AG04450 (cell line): ENCODE data around the gene URM1. TPM values are rescaled to one million over a fixed set of nuclear protein-coding genes. Genes with fewer than 3 reads are reported as not detected.

Experiments used
- CTCF ChIA-PET: fragments of 300-600, 350-600 bp; formaldehyde crosslinking; extraction: SDS; loops from one replicate; lab custom pipeline; 2022; ENCODE audit warnings: antibody characterized with exemption, inconsistent platforms; lab: Charles Lee
- POLR2A ChIA-PET: fragments of 350-600 bp; formaldehyde crosslinking; extraction: SDS; loops from one replicate; lab custom pipeline; 2021; ENCODE audit warnings: antibody characterized with exemption, inconsistent platforms; lab: Yijun Ruan, JAX
- DNase-seq: peaks from one replicate; pipeline ENCODE4 v3.0.0-alpha.2; 2011; ENCODE audit warnings: low read depth, low spot score
- H3K27ac ChIP-seq: one replicate; pipeline ENCODE4 v1.5.1; 2012; ENCODE audit warnings: low read depth, low read length, control low read depth
- H3K27me3 ChIP-seq: one replicate; pipeline ENCODE4 v1.6.0; 2012; ENCODE audit warnings: low read length; ENCODE audit not compliant: control insufficient read depth, insufficient read depth
- H3K4me3 ChIP-seq: 2 replicates; pipeline ENCODE4 v1.5.1; 2011; ENCODE audit warnings: mild to moderate bottlenecking, low read depth, low read length, control low read depth
- H3K9me3 ChIP-seq: 2 replicates; pipeline ENCODE4 v1.5.1; 2012; ENCODE audit warnings: low read length; ENCODE audit not compliant: control insufficient read depth, insufficient read depth
- polyA plus RNA-seq: library from polyadenylated mRNA; depleted of rRNA; stranded (reverse); fragments of >200 nt; gene quantifications from 2 replicates; pipeline ENCODE4 v1.2.3, GENCODE V29; 2011
- TF ChIP-seq, protein P1 (sequence below): IDR thresholded peaks from 2 replicates; pipeline ENCODE4 v1.5.1; 2011; ENCODE audit warnings: low read depth, low read length, control low read depth, inconsistent platforms

The URM1 gene
- polyA plus RNA-seq, 1 experiment, result 44.7 TPM

DNA sequence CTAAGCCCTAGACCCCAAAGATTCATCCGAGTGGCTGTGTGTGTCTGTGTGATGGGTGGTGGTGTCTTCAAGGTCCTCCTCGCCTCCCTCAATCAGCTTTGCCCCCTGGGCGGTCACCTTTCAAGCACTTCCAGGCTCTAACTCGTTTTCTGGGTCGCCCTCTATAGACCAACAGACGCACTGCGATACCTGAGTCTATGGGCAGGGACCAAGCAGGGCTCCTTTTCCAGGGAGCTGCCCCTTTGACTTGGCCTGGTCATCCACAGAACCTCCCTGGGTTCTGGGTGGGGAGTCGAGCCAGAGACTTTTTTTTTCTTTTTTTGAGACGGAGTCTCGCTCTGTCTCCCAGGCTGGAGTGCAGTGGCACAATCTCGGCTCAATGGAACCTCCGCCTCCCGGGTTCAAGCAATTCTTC lies 29.7 kb upstream of the URM1 start:
- DNase-seq, result no peak

DNA sequence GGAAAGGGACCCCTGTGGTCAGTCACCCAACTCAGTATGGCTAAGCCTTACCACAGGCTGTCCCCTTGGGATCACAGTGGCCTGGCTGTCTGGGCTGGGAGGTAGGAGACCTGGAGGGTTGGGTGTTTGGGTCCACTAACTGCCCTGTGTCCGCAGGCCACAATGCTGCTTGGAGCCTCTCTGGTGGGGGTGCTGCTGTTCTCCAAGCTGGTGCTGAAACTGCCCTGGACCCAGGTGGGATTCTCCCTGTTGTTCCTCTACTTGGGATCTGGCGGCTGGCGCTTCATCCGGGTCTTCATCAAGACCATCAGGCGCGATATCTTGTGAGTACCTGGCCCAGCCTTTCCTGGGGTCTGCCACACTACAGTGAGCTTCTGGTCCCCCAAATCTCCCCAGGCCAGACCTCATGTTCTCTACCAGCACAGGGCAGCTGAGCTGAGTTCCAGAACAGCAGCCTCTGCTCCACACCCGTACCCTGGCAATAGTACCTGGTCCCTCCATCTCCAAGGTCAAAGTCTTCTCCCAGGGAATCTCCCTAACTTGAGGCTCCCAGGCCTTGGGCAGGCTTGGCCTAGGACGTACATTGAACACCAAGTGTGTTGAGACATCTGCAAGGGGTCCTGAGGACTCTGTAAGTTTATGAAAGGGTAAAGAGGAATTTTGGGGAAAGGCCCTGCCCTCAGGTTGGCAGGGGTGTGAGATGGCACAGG lies 28.0 kb upstream of the URM1 start:
- Histone ChIP-seq H3K27ac (no peak overlapping the region), H3K4me3 (no peak overlapping the region), H3K9me3 (no peaks in the 10 kb centered on the region), H3K27me3 (no peaks in the 10 kb centered on the region)
- CTCF ChIA-PET, result interaction anchor here (1.5 kb wide), 1 partner anchor 48 kb away, joined by 8 read pairs; no protein-coding TSS in a partner anchor
- no peak for DNase-seq
- TF ChIP-seq, protein P1, sequence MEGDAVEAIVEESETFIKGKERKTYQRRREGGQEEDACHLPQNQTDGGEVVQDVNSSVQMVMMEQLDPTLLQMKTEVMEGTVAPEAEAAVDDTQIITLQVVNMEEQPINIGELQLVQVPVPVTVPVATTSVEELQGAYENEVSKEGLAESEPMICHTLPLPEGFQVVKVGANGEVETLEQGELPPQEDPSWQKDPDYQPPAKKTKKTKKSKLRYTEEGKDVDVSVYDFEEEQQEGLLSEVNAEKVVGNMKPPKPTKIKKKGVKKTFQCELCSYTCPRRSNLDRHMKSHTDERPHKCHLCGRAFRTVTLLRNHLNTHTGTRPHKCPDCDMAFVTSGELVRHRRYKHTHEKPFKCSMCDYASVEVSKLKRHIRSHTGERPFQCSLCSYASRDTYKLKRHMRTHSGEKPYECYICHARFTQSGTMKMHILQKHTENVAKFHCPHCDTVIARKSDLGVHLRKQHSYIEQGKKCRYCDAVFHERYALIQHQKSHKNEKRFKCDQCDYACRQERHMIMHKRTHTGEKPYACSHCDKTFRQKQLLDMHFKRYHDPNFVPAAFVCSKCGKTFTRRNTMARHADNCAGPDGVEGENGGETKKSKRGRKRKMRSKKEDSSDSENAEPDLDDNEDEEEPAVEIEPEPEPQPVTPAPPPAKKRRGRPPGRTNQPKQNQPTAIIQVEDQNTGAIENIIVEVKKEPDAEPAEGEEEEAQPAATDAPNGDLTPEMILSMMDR, result no peak
- POLR2A ChIA-PET, result no interaction called here

More for the DNA sequence above, 29.7 kb upstream of the URM1 start:
- Histone ChIP-seq H3K4me3 (peak overlapping the region; percentile 78), H3K27ac (no peak overlapping the region), H3K27me3 (no peaks in the 10 kb centered on the region), H3K9me3 (no peaks in the 10 kb centered on the region)
- ChIA-PET CTCF (interaction anchor here (0.6 to 1.5 kb wide), 12 partner anchors 10 to 209 kb away, joined by 3 to 8 read pairs (median 5); no protein-coding TSS in a partner anchor), POLR2A (interaction anchor here (1.1 kb wide), 2 partner anchors 20 to 46 kb away, joined by 3 to 4 read pairs; no protein-coding TSS in a partner anchor)
- TF ChIP-seq, protein P1, result peak; percentile 68

DNA sequence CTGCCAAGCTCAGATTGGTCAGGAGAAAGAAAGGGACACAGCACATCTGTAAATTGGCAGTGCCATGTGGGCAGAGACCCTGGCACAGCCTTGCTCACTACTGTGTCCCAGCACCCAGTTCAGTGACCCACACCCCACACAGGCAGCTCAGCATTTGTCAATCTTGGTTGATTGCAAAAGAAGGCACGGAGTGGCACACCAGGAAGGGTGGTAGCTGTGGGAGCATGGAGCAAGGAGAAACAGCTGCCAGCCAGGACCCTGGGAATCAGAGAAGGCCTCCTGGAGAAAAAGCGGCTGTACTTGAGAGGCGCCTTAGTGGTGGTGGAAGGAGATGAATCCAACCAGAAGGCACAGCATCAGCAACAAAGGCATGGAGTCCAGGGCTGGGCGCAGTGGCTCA lies 27.3 kb upstream of the URM1 start:
- POLR2A ChIA-PET, result no interaction called here
- CTCF ChIA-PET, result interaction anchor here (1.5 kb wide), 1 partner anchor 49 kb away, joined by 8 read pairs; no protein-coding TSS in a partner anchor
- TF ChIP-seq, protein P1, result no peak
- Histone ChIP-seq H3K4me3 (no peak overlapping the region), H3K27ac (no peak overlapping the region), H3K27me3 (no peaks in the 10 kb centered on the region), H3K9me3 (no peaks in the 10 kb centered on the region)
- DNase-seq, result no peak

DNA sequence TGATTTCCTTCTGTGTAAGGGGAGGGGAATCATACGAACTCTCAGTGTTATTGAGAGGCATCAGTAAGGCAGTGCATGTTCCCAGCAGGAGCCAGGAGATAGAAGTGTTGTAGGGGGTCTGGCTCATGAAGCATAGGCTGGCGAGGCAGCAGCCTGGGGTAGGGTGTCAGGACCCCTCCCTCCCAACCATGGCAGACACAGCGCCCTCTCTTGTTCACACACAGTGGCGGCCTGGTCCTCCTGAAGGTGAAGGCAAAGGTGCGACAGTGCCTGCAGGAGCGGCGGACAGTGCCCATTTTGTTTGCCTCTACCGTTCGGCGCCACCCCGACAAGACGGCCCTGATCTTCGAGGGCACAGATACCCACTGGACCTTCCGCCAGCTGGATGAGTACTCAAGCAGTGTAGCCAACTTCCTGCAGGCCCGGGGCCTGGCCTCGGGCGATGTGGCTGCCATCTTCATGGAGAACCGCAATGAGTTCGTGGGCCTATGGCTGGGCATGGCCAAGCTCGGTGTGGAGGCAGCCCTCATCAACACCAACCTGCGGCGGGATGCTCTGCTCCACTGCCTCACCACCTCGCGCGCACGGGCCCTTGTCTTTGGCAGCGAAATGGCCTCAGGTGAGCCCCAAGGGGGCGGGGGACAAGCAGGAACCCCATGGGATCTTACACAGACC lies 26.1 kb upstream of the URM1 start:
- Histone ChIP-seq H3K4me3 (no peak overlapping the region), H3K27ac (no peak overlapping the region), H3K9me3 (no peaks in the 10 kb centered on the region), H3K27me3 (no peaks in the 10 kb centered on the region)
- no peak for DNase-seq
- TF ChIP-seq, protein P1, result no peak
- ChIA-PET POLR2A (no interaction called here), CTCF (no interaction called here)

DNA sequence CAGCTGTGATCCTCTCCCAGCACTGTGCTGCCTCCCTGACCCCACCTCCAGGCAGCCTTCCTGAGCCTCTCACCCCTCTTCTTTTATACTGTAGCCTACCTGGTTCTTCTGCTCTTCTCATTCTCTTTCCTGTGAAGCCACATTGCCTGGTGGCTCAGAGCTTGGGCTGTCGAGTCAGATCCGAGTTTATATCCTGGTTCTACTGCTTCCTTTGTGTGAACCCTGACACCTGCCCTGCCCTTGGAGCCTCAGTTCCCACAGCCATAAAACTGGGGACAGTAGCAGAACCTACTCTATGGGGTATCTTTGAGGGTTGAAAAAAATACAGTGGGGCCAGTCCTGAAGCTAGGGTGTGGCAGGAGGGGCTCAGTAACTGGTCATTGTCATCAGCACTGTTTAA lies 22.0 kb upstream of the URM1 start:
- Histone ChIP-seq H3K4me3 (no peak overlapping the region), H3K27me3 (no peaks in the 10 kb centered on the region), H3K9me3 (no peaks in the 10 kb centered on the region), H3K27ac (no peak overlapping the region)
- TF ChIP-seq, protein P1, result no peak
- ChIA-PET POLR2A (no interaction called here), CTCF (interaction anchor here (1.1 to 1.5 kb wide), 3 partner anchors 9 to 54 kb away, joined by 3 to 5 read pairs (median 3); no protein-coding TSS in a partner anchor)
- no peak for DNase-seq
